Stimulated activated CD8-positive, alpha-beta memory T cell treated with anti-CD3 and anti-CD28 coated beads, Interleukin-12 subunit alpha, Interleukin-12 subunit beta, amount 100 ng/mL, for 24 hours (primary cell): ENCODE data around the gene IL23A.
"Not testable (repeated sequence)": the region's sequence is repeated elsewhere in the genome, so short reads cannot be mapped to it uniquely, and the experiment has no call there.

Experiments used
- DNase-seq: peaks from one replicate; pipeline ENCODE4 v3.0.0-alpha.2; 2020; ENCODE audit errors: extremely low read depth

Gene IL23A

GRCh38 chr12:56326126-56326525 lies 12.6 kb upstream of the IL23A start:
- no peak for DNase-seq

DNA sequence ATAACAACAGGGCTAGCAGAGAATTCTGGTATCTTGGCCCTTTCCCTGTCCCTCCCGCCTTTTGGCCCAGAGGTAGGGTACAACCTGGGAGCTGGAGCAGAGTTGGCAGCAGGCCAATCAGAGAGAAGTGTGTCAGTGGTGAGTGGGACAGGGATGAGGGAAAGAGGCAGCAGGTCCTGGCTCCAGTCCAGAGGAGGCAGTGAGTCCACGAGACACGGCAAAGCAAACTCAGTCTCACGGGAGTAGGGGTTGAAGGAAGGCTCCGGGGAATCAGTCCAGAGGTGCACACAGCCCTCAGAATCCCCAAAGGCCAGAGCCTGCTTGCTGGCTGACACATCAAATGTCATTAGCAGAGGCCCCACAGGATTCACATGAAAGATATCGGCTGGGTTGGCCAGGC lies 12.2 kb upstream of the IL23A start:
- DNase-seq = no peak

DNA sequence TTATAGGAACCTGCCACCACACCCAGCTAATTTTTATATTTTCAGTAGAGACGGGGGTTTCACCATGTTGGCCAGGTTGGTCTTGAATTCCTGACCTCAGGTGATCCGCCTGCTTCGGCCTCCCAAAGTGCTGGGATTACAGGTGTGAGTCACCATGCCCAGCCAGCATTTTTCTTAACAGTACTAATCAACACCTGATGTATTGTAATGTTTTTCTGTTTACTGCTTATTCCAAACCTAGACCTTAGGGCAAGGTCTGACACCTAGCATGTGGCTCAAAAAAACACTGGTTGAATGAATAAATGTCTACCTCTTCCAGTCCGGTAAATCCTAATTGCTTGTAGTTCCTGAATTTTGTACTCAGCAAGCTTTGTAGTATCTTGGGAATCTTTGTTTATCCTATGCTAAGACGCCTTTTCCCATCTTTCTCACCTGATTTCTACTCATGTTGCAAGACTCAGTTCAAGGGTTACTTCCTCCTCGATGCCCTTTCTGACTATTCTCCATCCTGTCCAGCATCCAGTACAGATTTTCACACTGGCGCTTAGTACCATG lies 7.7 kb upstream of the IL23A start:
- no peak for DNase-seq

- no peak for DNase-seq
Measured at GRCh38 chr12:56332512-56333196, 6.0 kb upstream of the IL23A start.

GRCh38 chr12:56333197-56333678 lies 5.4 kb upstream of the IL23A start:
- DNase-seq = no peak

GRCh38 chr12:56333679-56334489 lies 4.8 kb upstream of the IL23A start, which contains the start of gene PAN2:
PAN2 (minus strand) TSS chr12:56334000; CDS start chr12:56333094, 906 bp downstream.
- peak; percentile 83 for DNase-seq

GRCh38 chr12:56334490-56334793 lies 4.2 kb upstream of the IL23A start:
- DNase-seq = no peak

- not testable (repeated sequence) for DNase-seq
Measured at GRCh38 chr12:56335527-56335926, 3.2 kb upstream of the IL23A start.

DNA sequence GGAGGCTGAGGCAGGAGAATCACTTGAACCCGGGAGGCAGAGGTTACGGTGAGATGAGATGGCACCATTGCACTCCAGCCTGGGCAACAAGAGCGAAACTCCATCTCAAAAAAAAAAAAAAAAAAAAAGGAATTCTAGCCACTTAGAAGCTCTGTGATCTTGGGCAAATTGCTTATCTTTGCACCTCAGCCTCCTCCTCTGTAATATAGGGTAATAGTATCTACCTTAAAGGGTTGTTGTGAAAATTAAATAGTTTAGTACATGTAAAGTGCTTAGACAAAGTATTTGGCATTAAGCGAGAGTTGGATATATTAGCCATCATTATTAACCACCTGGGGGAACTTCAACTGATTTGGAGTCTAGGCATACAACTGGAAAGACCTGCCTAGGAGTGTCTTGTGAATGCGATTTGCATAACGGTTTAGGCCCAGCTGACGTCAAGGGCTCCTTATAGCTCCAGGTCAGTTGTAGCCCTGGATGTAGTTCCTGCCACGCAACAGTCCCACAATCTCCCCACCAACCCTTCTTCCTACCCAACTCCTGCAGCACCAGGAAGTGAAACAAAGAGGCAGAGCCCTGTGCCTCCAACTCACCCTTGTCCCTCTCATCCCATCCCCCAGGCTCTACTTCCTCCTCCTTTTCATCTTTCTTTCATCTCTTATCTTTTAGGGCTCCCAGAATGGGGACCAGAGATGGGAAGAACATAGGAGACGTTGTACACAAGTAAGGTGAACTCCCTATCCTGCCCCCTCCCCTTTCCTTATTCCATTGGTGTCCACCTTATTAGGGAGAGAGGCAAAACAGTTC lies 2.1 kb upstream of the IL23A start:
- DNase-seq = no peak

GRCh38 chr12:56337753-56338251 lies 882 bp upstream of the IL23A start:
- no peak for DNase-seq

- no peak for DNase-seq
Measured at GRCh38 chr12:56339158-56339422, 406 bp downstream of the IL23A start.

DNA sequence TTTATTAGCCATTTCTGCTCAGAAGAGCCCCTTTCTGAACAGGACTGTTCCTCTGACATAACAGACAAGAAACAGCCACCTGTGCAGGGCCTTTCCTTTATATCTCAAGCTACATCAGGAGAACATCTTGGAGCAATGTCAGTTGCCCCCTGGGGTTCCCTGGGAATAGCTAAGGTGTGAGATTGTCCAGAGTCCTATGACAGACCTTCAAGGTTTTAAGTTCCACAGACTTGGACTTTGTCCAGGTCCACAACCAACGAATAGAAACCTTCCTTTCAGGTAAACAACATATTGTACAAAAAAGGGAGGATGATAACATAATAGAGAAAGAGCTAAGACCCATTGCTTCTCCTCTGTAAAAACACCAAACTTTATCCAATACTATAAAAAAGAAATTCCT lies 2.9 kb downstream of the IL23A start:
- no peak for DNase-seq

DNA sequence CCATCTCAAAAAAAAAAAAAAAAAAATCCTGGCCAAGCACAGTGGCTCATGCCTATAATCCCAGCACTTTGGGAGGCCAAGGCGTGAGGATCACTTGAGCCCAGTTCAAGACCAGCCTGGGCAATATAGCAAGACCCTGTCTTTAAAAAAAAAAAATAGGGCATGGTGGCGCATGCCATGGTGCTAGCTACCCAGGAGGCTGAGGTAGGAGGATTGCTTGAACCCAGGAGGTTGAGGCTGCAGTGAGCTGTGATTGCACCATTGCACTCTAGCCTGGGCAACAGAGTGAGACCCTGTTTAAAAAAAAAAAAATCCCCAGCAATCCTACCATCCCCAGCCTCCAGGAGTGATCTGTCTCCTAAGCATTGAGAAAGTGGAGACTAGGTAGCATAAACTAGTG lies 3.6 kb downstream of the IL23A start:
- DNase-seq = not testable (repeated sequence)

DNA sequence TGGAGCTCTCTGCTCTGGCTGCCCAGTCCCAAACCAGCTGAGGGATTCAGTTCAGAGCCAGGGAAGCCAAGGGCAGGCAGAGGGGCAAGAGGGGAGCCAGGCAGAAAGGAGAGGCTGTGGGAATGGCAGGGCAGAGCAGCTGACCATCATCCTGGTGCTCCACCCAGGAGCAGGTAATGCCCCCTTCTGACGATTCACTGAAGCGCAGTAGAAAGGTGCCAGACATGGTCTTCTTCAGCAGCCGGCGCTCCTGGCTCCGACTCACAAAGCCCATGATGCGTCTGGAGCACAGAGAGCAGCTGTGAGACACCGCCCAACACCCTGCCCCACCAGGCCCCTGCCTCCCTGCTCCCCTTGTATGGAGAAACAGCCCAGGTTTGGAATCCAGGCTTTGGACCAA lies 8.0 kb downstream of the IL23A start:
- DNase-seq = no peak

- DNase-seq = not testable (repeated sequence)
Measured at GRCh38 chr12:56347255-56347654, 8.6 kb downstream of the IL23A start.

DNA sequence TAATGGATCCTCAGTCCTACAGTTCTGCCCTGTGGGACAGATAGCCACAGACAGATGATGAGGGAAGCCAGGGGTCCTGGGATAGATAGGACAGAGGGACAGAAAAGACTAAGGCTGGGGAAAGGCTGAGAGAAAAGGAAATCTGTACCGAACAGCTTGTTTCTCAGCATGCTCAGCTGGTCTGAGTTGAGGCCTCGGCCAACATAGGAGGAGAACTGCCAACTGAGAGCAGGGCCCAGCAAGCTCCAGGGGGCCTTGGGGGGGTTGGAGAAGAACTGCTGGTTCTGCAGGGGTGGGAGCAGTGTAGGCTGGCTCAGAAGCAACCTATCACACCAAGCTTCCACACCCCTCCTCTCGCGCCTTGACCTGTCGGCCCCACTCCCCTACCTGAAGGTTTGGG lies 10.1 kb downstream of the IL23A start:
- no peak for DNase-seq

DNA sequence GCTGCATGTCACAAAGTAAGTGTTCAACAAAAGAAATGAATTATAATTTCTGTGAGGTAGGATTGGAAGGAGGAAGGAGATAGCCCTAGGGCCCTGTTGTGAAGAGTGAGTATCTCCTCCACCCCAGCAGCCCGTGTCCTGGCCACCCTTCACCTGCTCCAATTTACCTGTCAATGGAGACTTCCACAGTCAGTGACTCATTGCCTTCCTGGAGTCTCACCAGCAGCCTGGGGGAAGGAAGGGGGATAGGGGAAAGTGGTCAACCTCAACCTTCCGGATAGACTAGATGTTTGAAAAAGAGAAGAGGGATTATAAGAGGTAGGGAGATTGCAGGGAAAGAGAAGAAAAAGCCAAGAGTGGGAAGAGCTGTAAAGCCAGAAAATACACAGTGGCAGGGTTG lies 12.0 kb downstream of the IL23A start:
- no peak for DNase-seq

DNA sequence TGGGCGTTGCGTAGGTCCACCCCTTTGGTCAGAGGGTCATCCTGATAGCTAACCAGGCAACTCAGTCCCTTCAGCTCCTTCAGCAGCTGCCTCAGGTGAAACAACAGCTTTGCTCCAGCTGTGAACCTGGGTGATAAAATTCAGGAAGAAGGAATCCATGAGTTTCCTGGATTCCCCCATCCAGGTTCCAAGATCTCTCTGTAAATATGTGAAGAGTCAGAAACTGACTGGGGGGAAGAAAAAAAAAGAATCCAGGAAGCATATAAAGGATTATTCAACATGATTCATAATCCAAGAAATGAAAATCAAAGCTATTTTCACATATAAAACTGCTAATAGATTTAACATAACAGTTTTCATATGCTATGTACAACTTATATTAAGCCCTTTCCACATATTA lies 12.6 kb downstream of the IL23A start:
- no peak for DNase-seq

GRCh38 chr12:56358836-56359532 lies 20.3 kb downstream of the IL23A start:
- no peak for DNase-seq

DNA sequence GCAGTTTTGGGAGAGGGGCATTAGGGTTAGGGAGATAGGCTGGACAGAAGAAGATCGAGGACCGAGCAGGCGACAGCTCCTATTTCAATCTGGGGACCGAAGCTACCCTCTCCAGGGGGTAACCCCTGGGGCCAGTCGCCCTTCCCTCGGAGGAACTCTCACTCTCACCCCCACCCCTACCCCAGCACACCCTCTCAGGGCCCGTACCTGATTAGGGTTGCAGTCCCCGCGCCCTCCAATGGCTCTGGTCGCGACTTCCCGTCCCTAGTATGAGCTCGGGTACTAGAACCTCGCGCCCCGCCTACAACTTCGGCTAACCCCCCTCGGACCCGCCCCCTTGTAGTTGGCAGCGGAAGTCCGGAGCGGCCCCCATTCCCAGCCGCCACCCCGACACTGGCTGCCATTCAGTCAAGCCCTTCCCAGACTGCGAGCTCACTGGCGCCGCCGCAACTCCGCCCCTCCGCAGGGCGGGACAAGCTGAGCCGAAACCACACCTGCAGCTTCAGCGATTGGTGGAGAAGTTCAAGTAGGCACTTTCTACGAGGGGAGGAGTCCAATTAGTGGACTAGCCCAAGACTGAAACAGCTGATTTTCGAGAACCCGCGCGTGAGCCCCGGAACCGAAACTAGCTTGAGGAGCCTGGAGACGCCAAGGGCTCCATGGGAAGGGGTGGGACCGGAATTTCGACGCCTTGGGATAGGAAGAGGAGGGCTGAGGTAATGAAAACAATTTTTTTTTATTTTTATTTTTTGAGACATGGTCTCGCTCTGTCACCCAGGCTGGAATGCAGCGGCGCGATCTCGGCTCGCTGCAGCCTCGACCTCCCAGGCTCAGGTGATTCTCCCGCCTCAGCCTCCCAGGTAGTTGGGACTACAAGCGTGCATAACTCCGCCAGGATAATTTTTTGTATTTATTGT lies 21.4 kb downstream of the IL23A start, which contains the start of gene STAT2:
STAT2 (minus strand) TSS at position 257 of the 917 bp plus-strand sequence. CDS start 3,536 bp downstream, outside the sequence.
- DNase-seq = peak; percentile 98
